Lung (tissue), 12 donors: ENCODE measurements around the gene PHACTR3. TPM values are rescaled to one million over a fixed set of nuclear protein-coding genes. Genes with fewer than 3 reads are reported as not detected.

Experiments
- ATAC-seq: fragments of 200-7000 bp; cut with Tn5 transposase; one replicate; pipeline ENCODE4 v1.9.1; 2020; ENCODE audit warnings: moderate number of reproducible peaks; ENCODE audit not compliant: insufficient read depth, low FRiP score
- DNase-seq, 3 donors: peaks; one replicate each; pipeline ENCODE4 v3.0.0-alpha.2; 2013 to 2017
- H3K27ac ChIP-seq, 2 donors: one replicate each; pipeline ENCODE4 v1.5.1; 2013; ENCODE audit warnings: mild to moderate bottlenecking in 2 of 2, moderate library complexity in 2 of 2, control low read depth in 1 of 2, inconsistent platforms in 1 of 2, low read depth in 1 of 2, low read length in 1 of 2
- H3K27me3 ChIP-seq, 3 donors: one replicate each; pipeline ENCODE4 v1.5.1; 2013; ENCODE audit warnings: low read length in 2 of 3; ENCODE audit not compliant: control insufficient read depth in 3 of 3, insufficient read depth in 3 of 3
- H3K36me3 ChIP-seq, 4 donors: one replicate each; pipeline ENCODE4 v1.5.1; 2013; ENCODE audit warnings: low read length in 4 of 4, mild to moderate bottlenecking in 1 of 4, moderate library complexity in 1 of 4; ENCODE audit not compliant: control insufficient read depth in 4 of 4, insufficient read depth in 4 of 4
- H3K4me1 ChIP-seq, 5 donors: one replicate each; pipeline ENCODE4 v1.5.1; 2013; ENCODE audit warnings: low read length in 5 of 5, mild to moderate bottlenecking in 2 of 5, moderate library complexity in 1 of 5; ENCODE audit not compliant: control insufficient read depth in 5 of 5, insufficient read depth in 5 of 5
- H3K4me3 ChIP-seq: one replicate; pipeline ENCODE4 v1.5.1; 2013; ENCODE audit warnings: mild to moderate bottlenecking, control low read depth, moderate library complexity
- H3K9ac ChIP-seq, 2 donors: one replicate each; pipeline ENCODE4 v1.5.1; 2013; ENCODE audit warnings: low read length in 2 of 2, control low read depth in 1 of 2; ENCODE audit not compliant: insufficient read depth in 1 of 2
- H3K9me3 ChIP-seq, 4 donors: one replicate each; pipeline ENCODE4 v1.5.1; 2013; ENCODE audit warnings: low read length in 3 of 4, mild to moderate bottlenecking in 1 of 4, moderate library complexity in 1 of 4; ENCODE audit not compliant: control insufficient read depth in 4 of 4, insufficient read depth in 3 of 4
- WGBS, 2 donors: extraction: QIAGEN DNeasy Blood & Tissue Kit; methylation state at CpG; one replicate each; pipeline ENCODE4 v1.1.7; 2013; 5-methylcytosine and 5-hydroxymethylcytosine counted together
- polyA plus RNA-seq, 2 donors: library from polyadenylated mRNA; stranded (reverse); fragments of 200-250 nt; gene quantifications; one replicate each; pipeline ENCODE4 v1.2.1, GENCODE V29; 2013
- total RNA-seq, 2 donors: library from RNA; depleted of rRNA in 1 of 2; stranded (reverse); fragments of >200 nt in 1 of 2; gene quantifications; one replicate each; pipeline ENCODE4 v1.2.1, GENCODE V29; 2014 to 2021
- TF ChIP-seq, protein P1 (sequence below): IDR thresholded peaks from 2 replicates; pipeline ENCODE4 v1.5.1; 2012; ENCODE audit warnings: mild to moderate bottlenecking; ENCODE audit errors: control extremely low read depth, extremely low read depth
- donor health status: control.
- donor health status: control.
- donor health status: Bipolar disorder and iron deficiency.
- donor health status: healthy.
- donor health status: DM: yes; HTN: yes; CAD: no.

PHACTR3 gene
- total and polyA plus RNA-seq, 4 donors: 3.8 to 12.0 (median 5.9) TPM

DNA sequence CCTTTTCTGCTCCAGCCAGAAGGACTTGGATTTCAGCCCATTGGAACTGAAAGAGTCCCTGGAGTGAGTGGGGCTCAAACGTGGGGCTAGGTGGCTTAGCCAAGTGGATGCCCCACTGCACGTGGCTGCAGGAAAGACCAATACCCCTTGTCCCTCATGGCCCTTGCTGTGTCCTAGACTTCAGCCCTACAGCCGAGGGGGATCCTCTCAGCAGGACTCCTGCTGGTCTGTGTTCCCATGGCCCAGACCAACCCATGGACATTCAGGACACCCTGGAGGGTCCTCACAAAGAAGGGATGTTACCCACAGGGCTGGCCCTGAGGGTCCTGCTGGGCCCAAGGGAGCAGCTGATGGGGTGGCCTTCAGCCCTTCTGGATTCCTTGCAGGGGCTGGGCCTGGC is 30.0 kb upstream of the PHACTR3 start:
- Histone ChIP-seq H3K4me1 (peaks cover 0 to 38% (median 0%) of the 10 kb centered on the region in 5 donors), H3K9me3 (no peaks in the 10 kb centered on the region), H3K9ac (no peak overlapping the region), H3K36me3 (no peaks in the 10 kb centered on the region), H3K27ac (no peak overlapping the region), H3K4me3 (no peak overlapping the region), H3K27me3 (peaks cover 6 to 46% (median 10%) of the 10 kb centered on the region in 3 donors)
- 61 to 84% methylated on average over 3 of the region's 3 CpGs for WGBS, 2 donors
- ATAC-seq: no peak
- DNase-seq: no peak
- TF ChIP-seq, protein P1, sequence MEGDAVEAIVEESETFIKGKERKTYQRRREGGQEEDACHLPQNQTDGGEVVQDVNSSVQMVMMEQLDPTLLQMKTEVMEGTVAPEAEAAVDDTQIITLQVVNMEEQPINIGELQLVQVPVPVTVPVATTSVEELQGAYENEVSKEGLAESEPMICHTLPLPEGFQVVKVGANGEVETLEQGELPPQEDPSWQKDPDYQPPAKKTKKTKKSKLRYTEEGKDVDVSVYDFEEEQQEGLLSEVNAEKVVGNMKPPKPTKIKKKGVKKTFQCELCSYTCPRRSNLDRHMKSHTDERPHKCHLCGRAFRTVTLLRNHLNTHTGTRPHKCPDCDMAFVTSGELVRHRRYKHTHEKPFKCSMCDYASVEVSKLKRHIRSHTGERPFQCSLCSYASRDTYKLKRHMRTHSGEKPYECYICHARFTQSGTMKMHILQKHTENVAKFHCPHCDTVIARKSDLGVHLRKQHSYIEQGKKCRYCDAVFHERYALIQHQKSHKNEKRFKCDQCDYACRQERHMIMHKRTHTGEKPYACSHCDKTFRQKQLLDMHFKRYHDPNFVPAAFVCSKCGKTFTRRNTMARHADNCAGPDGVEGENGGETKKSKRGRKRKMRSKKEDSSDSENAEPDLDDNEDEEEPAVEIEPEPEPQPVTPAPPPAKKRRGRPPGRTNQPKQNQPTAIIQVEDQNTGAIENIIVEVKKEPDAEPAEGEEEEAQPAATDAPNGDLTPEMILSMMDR: no peak

DNA sequence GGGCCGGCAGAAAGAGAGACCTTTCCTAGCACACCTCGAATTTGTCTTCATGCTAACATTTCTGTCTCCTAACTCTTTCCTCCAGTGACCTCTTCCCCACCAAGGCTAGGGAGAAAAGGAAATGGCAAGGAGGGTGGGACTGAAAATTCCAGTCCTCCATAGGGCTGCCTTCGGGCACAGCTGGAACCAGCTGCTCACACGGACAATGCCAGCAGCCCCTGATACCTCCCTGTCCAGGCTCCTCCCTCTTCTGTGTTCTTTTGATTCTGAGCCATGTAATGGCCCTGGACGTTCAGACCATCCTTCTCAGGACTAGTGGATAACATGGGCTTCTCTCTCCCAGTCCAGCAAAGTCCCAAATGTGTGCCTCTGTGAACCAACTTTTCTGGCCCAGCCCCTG is 29.1 kb upstream of the PHACTR3 start:
- H3K36me3 ChIP-seq: no peaks in the 10 kb centered on the region
- TF ChIP-seq, protein P1: no peak
- no peaks in the 10 kb centered on the region for H3K9me3 ChIP-seq
- WGBS, 2 donors: 48 to 53% methylated on average over 5 of the region's 5 CpGs
- ATAC-seq (no peak), DNase-seq (peak; percentile 78 to 86 (median 84))
- no peak overlapping the region for H3K4me3 ChIP-seq
- peaks cover 6 to 50% (median 6%) of the 10 kb centered on the region in 3 donors for H3K27me3 ChIP-seq
- H3K9ac ChIP-seq: no peak overlapping the region
- H3K4me1 ChIP-seq: peaks cover 0 to 47% (median 0%) of the 10 kb centered on the region in 5 donors
- H3K27ac ChIP-seq: no peak overlapping the region

DNA sequence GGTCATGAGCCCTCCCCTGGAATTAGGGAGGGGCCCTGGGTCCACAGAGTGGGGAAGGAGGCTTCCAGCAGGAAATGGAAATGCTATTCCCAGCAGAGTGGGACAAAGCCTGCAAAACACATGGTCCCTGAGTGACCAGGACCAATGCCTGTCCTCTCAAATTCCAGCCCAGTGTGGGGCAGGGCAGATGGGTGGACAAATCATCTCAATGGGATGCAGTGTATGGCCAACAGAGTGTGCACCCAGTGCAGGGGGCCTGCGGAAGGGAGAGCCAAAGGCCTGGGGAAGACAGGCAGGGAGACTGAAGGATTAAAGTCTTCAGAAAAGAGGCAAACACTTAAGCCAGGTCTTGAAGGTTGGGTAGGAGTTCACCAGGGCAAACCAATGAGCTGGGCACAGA is 28.7 kb upstream of the PHACTR3 start:
- Histone ChIP-seq H3K9ac (no peak overlapping the region), H3K27ac (no peak overlapping the region), H3K36me3 (no peaks in the 10 kb centered on the region), H3K4me3 (no peak overlapping the region), H3K27me3 (peaks cover 6 to 50% (median 6%) of the 10 kb centered on the region in 3 donors), H3K4me1 (peaks cover 0 to 51% (median 0%) of the 10 kb centered on the region in 5 donors), H3K9me3 (no peaks in the 10 kb centered on the region)
- TF ChIP-seq, protein P1: no peak
- no peak for ATAC-seq
- 83 to 94% methylated on average over 1 of the region's 1 CpG for WGBS, 2 donors
- no peak for DNase-seq
